Central memory CD8-positive, alpha-beta T cell (primary cell): ENCODE measurements around the gene SEMA5A.

ENCODE experiments used
- ATAC-seq: fragments of 150-1000 bp; cut with Tn5 transposase; replicated peaks from 2 replicates; pipeline ENCODE4 v1.10.0; 2022; ENCODE audit warnings: mild to moderate bottlenecking, moderate FRiP score, moderate number of reproducible peaks; ENCODE audit not compliant: poor library complexity, severe bottlenecking; ENCODE audit errors: extremely low read depth
- DNase-seq, 2 donors: peaks; one replicate each; pipeline ENCODE4 v3.0.0; 2021; ENCODE audit warnings: low spot score in 2 of 2
- H3K27ac Mint-ChIP-seq: one replicate; pipeline ENCODE4 v1.8.0; 2022; ENCODE audit warnings: low read depth, mild to moderate bottlenecking, moderate library complexity, mixed read lengths
- H3K27me3 Mint-ChIP-seq: one replicate; pipeline ENCODE4 v1.8.0; 2022; ENCODE audit warnings: mixed read lengths
- H3K36me3 Mint-ChIP-seq: one replicate; pipeline ENCODE4 v1.8.0; 2022; ENCODE audit warnings: mild to moderate bottlenecking, moderate library complexity, mixed read lengths; ENCODE audit not compliant: insufficient read depth
- H3K4me1 Mint-ChIP-seq: one replicate; pipeline ENCODE4 v1.8.0; 2022; ENCODE audit warnings: mixed read lengths
- H3K4me3 Mint-ChIP-seq: one replicate; pipeline ENCODE4 v1.8.0; 2022; ENCODE audit warnings: mild to moderate bottlenecking, moderate library complexity, mixed read lengths
- H3K9me3 Mint-ChIP-seq: one replicate; pipeline ENCODE4 v1.8.0; 2022; ENCODE audit warnings: mixed read lengths

The SEMA5A gene

DNA sequence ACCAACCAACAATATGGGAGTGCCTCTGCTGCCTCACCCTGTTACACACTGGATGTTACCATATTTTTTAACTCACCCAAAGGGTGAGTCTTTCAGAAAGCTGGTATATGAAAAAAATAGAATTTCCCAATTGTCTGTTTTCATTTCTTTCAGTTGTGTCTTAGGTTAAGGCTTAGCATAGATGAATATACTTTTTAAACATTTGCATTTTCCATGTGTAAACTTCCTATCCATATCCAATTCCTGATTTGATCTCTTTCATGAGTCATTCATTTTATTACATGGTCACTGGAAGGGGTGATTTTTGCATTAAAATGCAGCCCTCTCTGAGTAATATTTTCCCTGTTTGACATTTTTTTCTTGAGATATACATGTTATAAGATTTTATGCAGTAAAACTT lies 406.5 kb downstream of the SEMA5A start:
- Mint-ChIP-seq H3K9me3 (peaks cover 12% of the 10 kb centered on the region), H3K27me3 (no peaks in the 10 kb centered on the region), H3K27ac (no peak overlapping the region), H3K4me1 (no peaks in the 10 kb centered on the region), H3K4me3 (no peak overlapping the region), H3K36me3 (no peaks in the 10 kb centered on the region)
- DNase-seq, result no peak
- ATAC-seq, result no peak

DNA sequence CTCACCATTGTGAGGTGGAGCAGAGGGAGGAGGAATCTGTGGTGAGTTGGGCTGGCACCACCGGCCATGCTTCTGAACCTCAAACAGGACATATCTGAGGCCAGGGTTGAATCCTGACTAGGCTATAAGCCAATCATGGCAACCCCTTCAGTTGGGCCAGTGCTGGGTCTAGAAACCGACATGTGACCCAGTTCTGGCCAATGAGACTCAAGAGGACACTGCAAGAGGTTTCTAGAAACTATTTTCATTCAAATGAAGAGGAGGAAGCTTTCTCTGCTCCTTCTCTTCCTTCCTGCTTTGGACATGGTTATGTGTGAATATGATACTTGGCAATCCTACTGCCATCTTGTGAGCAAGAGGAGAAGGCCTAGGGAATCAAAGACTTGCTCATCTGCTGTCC lies 417.7 kb downstream of the SEMA5A start:
- no peaks in the 10 kb centered on the region for H3K36me3 Mint-ChIP-seq
- ATAC-seq, result no peak
- no peak overlapping the region for H3K4me3 Mint-ChIP-seq
- no peaks in the 10 kb centered on the region for H3K4me1 Mint-ChIP-seq
- peaks cover 27% of the 10 kb centered on the region for H3K9me3 Mint-ChIP-seq
- no peak overlapping the region for H3K27ac Mint-ChIP-seq
- H3K27me3 Mint-ChIP-seq, result no peaks in the 10 kb centered on the region
- DNase-seq, result no peak

DNA sequence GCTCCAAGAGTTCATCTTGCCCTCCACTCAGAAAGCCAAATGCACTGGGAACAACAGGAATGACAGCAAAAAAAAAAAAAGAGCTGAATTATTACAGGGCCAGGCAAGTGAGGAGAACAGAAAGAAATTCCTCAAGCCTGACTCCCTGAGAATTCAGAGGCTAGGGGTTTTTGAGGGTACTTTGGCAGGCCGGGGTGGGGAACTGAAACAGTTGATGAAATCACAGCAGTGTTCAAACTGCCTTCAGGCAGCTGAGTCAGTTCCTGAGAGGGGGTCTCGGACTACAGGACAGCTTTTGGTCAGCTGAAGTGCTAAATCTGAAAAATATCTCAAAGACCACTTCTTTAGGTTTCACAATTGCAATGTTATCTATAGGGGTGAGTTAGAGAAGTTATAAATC lies 419.4 kb downstream of the SEMA5A start:
- H3K36me3 Mint-ChIP-seq, result no peaks in the 10 kb centered on the region
- no peak overlapping the region for H3K27ac Mint-ChIP-seq
- no peaks in the 10 kb centered on the region for H3K4me1 Mint-ChIP-seq
- DNase-seq (no peak), ATAC-seq (no peak)
- no peaks in the 10 kb centered on the region for H3K27me3 Mint-ChIP-seq
- no peak overlapping the region for H3K4me3 Mint-ChIP-seq
- H3K9me3 Mint-ChIP-seq, result peaks cover 27% of the 10 kb centered on the region

DNA sequence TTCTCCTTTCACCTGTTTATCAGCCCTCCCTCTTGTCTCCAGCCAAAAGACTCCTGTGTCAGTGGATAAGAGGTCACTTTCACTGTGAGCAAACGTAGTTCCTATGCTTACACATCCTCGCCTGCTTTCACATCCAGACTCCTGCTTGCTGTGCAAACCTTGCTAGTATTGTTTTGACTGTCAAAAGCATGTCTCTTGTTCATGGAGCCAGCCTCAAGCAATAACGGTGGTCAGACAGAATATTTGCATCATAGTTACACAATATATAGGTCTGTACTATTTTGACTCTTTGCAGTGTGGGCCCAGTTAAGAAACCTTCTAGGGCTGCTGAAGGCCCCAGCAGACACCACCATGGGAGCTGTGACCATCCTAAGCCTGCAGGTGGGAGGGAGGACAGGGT lies 420.0 kb downstream of the SEMA5A start:
- ATAC-seq (no peak), DNase-seq (no peak)
- Mint-ChIP-seq H3K9me3 (peaks cover 23% of the 10 kb centered on the region), H3K27ac (no peak overlapping the region), H3K4me3 (no peak overlapping the region), H3K27me3 (no peaks in the 10 kb centered on the region), H3K4me1 (no peaks in the 10 kb centered on the region), H3K36me3 (no peaks in the 10 kb centered on the region)

DNA sequence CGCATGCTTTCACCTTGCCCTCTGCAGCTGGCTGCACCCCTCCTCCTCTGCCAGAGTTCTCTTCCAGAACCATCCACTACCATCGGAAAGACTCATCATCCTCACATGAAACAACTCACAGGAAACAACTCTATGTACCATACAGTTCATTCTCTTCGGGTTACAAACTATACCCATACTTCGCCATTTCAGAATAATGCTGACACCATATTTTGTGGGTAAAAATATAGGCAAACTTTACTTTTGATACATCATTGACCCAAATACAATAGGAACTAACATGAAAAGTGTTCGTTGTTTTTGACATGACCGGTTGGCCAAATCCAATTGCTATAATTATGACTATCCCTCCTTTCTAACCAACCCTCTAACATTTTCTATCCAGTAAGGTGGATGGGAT lies 421.0 kb downstream of the SEMA5A start:
- H3K9me3 Mint-ChIP-seq, result peaks cover 22% of the 10 kb centered on the region
- no peak for DNase-seq
- no peaks in the 10 kb centered on the region for H3K36me3 Mint-ChIP-seq
- no peaks in the 10 kb centered on the region for H3K27me3 Mint-ChIP-seq
- H3K4me3 Mint-ChIP-seq, result no peak overlapping the region
- no peak overlapping the region for H3K27ac Mint-ChIP-seq
- no peaks in the 10 kb centered on the region for H3K4me1 Mint-ChIP-seq
- ATAC-seq, result no peak

DNA sequence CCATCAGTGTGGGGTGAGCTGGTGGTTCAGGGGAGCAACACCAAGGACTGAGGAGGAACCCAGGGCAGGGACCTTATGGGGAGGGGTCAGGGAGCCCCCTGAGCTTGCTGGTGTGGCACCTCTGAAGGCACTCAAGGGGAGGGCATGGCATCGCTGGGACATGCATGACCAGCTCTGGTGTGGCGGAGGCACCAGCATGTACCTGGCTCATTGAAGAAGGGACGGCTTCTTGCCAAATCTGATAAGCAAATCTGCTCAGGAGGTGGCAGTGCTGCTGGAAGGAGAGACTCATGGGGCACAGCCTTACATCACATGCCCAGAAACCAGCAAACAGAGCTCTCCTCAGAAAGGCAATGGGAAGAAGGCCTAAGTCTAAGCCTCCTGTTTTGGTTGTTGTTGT lies 421.8 kb downstream of the SEMA5A start:
- Mint-ChIP-seq H3K27ac (no peak overlapping the region), H3K36me3 (no peaks in the 10 kb centered on the region), H3K9me3 (peaks cover 22% of the 10 kb centered on the region), H3K27me3 (no peaks in the 10 kb centered on the region), H3K4me1 (no peaks in the 10 kb centered on the region), H3K4me3 (no peak overlapping the region)
- no peak for ATAC-seq
- DNase-seq, result no peak

DNA sequence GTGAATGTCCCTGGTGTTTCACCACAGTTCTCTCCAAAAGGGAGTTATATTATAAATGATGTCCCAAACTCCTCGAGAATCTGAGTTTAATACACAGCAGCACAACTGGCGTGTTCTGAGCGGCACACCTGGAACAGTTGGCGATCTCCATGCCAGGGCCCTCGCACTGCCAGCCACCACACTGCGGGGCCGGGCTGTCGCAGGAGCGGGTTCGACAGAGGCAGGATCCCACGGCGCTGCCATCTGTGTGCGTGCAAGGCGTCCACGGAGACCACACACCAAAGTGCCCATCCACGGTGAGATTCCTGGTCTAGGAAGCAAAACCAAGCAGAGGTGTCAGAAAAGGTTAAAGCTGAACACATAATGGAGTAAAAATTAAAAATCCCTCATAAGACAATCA lies 423.3 kb downstream of the SEMA5A start:
- no peaks in the 10 kb centered on the region for H3K4me1 Mint-ChIP-seq
- ATAC-seq, result no peak
- no peak overlapping the region for H3K4me3 Mint-ChIP-seq
- no peak for DNase-seq
- no peaks in the 10 kb centered on the region for H3K27me3 Mint-ChIP-seq
- H3K9me3 Mint-ChIP-seq, result peaks cover 18% of the 10 kb centered on the region
- H3K36me3 Mint-ChIP-seq, result no peaks in the 10 kb centered on the region
- H3K27ac Mint-ChIP-seq, result no peak overlapping the region

DNA sequence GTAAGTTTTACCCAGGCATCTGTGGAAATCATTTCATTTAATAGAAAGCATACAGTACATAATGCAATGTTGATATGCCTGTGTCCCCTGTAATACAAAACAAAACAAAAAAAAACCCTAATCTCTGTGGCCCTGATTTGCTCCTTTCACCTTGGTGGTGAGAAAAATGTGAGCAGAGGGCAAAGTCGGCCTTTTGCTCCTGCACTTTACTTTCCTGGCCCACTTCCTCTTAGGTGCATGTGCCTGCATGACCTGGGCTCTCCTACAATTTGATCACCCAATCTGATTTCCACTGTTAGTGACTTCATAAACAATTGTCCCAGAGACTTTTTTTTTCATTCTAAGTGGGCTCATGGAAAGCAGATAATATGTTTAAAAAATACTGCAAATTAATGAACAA lies 424.3 kb downstream of the SEMA5A start:
- ATAC-seq, result no peak
- Mint-ChIP-seq H3K36me3 (no peaks in the 10 kb centered on the region), H3K4me3 (no peak overlapping the region), H3K27me3 (no peaks in the 10 kb centered on the region), H3K4me1 (no peaks in the 10 kb centered on the region), H3K9me3 (peaks cover 17% of the 10 kb centered on the region), H3K27ac (no peak overlapping the region)
- no peak for DNase-seq

DNA sequence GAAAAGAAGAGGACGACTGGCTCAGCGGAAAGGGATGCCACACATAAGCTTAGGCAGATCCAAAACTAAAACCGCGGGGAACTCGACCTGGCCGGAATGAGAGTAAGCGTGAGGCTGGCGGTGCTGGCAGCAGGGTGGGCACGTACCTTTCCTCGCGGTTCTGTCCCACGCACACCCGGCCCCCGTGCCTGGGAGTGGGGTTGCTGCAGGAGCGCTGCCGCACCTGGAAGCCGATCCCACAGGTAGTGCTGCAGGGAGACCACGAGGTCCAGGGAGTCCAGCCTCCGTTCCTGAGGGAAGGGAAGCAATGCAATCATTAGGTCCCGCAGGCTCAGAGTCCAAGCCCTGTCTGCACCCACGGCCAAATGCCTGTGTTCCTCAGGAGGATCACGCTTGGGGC lies 427.0 kb downstream of the SEMA5A start:
- no peak for DNase-seq

DNA sequence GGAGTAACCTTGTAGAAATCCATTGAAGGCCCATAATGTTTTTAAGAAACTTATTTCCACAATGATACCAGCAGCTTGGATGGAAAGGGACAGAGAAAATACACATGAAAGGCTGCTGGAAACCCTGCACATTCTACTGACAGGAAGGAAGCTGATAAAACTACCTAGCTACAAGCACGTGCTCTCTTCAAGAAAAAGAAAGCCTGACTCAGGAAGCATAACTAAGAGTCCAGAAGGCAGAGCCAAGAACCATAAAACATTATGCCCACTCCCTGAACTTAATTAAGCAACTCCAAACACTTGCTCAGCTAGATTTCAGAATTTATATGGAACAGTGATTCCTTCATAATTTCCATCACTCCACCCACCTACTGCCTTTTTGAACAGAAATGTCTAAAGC lies 430.8 kb downstream of the SEMA5A start:
- H3K4me3 Mint-ChIP-seq, result no peak overlapping the region

More for the DNA sequence above, 427.0 kb downstream of the SEMA5A start:
- H3K27ac Mint-ChIP-seq, result no peak overlapping the region
- no peak for ATAC-seq
- H3K4me1 Mint-ChIP-seq, result no peaks in the 10 kb centered on the region
- no peak overlapping the region for H3K4me3 Mint-ChIP-seq
- H3K9me3 Mint-ChIP-seq, result peaks cover 14% of the 10 kb centered on the region
- H3K27me3 Mint-ChIP-seq, result no peaks in the 10 kb centered on the region
- H3K36me3 Mint-ChIP-seq, result no peaks in the 10 kb centered on the region

DNA sequence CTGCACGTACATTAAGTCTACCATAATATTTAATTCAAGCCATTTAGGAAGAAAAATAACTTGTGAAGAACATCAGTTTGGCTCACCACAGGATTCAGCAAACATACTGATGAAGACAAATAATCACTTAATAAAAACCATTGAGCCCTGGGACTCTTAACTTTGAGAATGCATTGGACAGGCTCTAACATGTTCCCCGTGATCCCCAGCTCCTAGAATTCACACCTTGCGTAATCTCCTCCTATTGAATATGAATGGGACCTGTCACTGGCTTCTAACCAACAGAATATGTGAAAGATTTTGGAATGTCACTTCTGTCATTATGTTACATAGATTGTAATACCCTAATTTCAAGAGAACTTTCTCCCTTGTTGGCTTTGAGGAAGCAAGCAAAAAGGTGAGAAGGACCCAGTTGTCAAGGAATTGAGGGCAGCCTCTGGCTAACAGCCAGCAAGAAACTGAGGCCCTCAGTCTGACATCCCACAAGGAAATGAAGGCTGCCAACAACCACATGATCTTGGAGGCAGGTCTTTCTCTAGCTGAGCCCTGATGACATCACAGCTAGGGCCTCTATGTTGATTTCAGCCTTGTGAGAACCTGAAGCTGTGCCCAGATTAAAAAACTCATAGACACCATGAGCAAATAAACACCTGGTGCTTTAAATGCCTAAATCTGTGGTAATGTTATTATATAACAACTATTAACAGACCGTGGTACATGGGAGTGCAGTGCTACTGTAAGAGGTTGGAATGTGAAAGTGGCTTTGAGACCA lies 433.2 kb downstream of the SEMA5A start:
- Mint-ChIP-seq H3K36me3 (peaks cover 3% of the 10 kb centered on the region), H3K27me3 (no peaks in the 10 kb centered on the region), H3K9me3 (peaks cover 15% of the 10 kb centered on the region), H3K4me3 (no peak overlapping the region), H3K27ac (no peak overlapping the region), H3K4me1 (no peaks in the 10 kb centered on the region)
- DNase-seq, result no peak
- no peak for ATAC-seq

More for the DNA sequence above, 430.8 kb downstream of the SEMA5A start:
- peaks cover 15% of the 10 kb centered on the region for H3K9me3 Mint-ChIP-seq
- H3K27ac Mint-ChIP-seq, result no peak overlapping the region
- DNase-seq (no peak), ATAC-seq (no peak)
- H3K27me3 Mint-ChIP-seq, result no peaks in the 10 kb centered on the region
- no peaks in the 10 kb centered on the region for H3K4me1 Mint-ChIP-seq
- no peaks in the 10 kb centered on the region for H3K36me3 Mint-ChIP-seq

DNA sequence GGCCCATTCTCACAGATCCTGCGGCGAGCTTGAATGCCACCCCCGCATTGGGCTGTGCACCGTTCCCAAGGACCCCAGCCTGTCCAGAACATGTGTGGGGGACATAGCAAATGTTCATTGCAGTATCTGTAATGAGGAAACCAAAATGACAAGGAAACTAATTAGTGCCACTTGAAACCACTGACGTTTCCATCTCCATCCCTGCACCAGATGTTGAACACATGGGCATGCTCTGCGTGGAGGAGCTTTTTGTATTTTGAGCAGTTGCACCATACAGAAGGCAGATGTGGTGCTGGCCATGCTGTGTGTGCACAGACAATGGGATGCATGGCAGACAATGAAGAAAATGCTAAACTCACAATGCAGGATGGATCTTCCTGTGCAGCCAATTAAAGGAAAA lies 437.7 kb downstream of the SEMA5A start:
- no peaks in the 10 kb centered on the region for H3K4me1 Mint-ChIP-seq
- H3K9me3 Mint-ChIP-seq, result peaks cover 14% of the 10 kb centered on the region
- H3K27ac Mint-ChIP-seq, result no peak overlapping the region
- H3K27me3 Mint-ChIP-seq, result no peaks in the 10 kb centered on the region
- H3K36me3 Mint-ChIP-seq, result peaks cover 3% of the 10 kb centered on the region
- ATAC-seq, result no peak
- no peak overlapping the region for H3K4me3 Mint-ChIP-seq
- no peak for DNase-seq

DNA sequence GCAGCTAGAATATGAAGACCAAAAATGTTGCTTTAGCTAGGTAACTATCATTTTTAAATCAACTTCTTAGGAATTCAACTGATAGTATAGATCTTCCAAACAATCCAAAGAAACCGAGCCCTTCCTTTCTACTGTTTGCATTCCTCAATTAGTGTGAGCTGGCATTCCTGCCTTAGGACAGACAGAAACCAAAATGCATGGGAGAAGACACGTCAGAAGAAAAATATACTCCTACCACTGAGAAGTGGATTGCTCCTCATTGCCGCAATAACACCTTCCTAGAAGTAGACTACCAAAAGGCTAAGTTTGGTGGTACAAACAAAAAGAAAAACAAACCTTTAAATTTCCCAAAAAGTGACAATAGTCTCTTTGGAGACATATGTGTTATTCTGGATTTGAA lies 440.0 kb downstream of the SEMA5A start:
- H3K9me3 Mint-ChIP-seq, result peaks cover 10% of the 10 kb centered on the region
- H3K4me1 Mint-ChIP-seq, result no peaks in the 10 kb centered on the region
- no peaks in the 10 kb centered on the region for H3K27me3 Mint-ChIP-seq
- peaks cover 3% of the 10 kb centered on the region for H3K36me3 Mint-ChIP-seq
- H3K27ac Mint-ChIP-seq, result no peak overlapping the region
- ATAC-seq (no peak), DNase-seq (no peak)
- H3K4me3 Mint-ChIP-seq, result no peak overlapping the region
